ENCODE measurements around the gene ZBTB42. TPM values are rescaled to one million over a fixed set of nuclear protein-coding genes. Genes with fewer than 3 reads are reported as not detected.

ZBTB42 gene
- total and polyA plus RNA-seq, 2 of the 4 experiments (the other 2 are of a cell fraction) = 1.3 to 2.3 TPM

DNA sequence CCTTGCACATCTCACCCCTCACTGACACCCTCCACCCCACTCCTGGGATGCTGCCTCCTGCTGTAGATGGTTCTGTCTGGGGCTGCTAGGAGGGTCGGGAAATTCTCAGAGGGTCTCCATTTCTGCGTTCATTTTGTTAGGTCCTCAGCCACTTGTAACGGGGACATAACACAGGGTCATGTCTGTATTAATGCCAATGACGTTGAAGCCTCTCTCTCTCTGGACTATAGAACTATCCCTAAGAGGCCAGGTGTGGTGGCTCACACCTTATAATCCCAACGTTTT is 33.3 kb upstream of the ZBTB42 start:
- Histone ChIP-seq H3K27me3 (ENCODE audit: control insufficient read depth, insufficient read depth, low read length) (no peaks in the 10 kb centered on the region), H3K9ac (ENCODE audit: low read depth, low read length) (no peak overlapping the region), H4K5ac (ENCODE audit: low read depth, low read length) (no peak overlapping the region), H3K4ac (ENCODE audit: low read depth, low read length) (no peak overlapping the region), H2AFZ (replicated peaks; ENCODE audit: low read length, poor library complexity) (no peak overlapping the region), H4K91ac (ENCODE audit: insufficient read depth, low read depth, low read length) (no peak overlapping the region), H3K79me1 (ENCODE audit: low read depth in 1 of 2, low read length in 2 of 2) (peaks cover 0 to 6% of the 10 kb centered on the region in 2 experiments; a peak in 1 of 4 replicates), H3K27ac (ENCODE audit: insufficient read depth, low read length) (no peak overlapping the region), H2AK9ac (replicated peaks; ENCODE audit: low read depth, low read length, poor library complexity) (no peak overlapping the region), H3K4me1 (ENCODE audit: control insufficient read depth, insufficient read depth, low read length) (peaks cover 5% of the 10 kb centered on the region), H3K4me3 (ENCODE audit: insufficient read depth, low read depth, low read length) (no peak overlapping the region), H3K56ac (ENCODE audit: extremely low read depth, insufficient read depth, low read length) (no peak overlapping the region), H2BK5ac (ENCODE audit: low read depth, low read length, poor library complexity, severe bottlenecking) (no peak overlapping the region), H3K9me1 (ENCODE audit: insufficient read depth, low read length) (no peaks in the 10 kb centered on the region), H3K36me3 (ENCODE audit: control insufficient read depth, insufficient read depth, low read length) (peaks cover 23% of the 10 kb centered on the region), H3K14ac (replicated peaks; ENCODE audit: low read depth, low read length) (no peak overlapping the region), H3K18ac (ENCODE audit: low read depth, low read length) (no peak overlapping the region), H4K8ac (ENCODE audit: low read depth in 2 of 2, low read length in 2 of 2) (no peak overlapping the region), H4K20me1 (ENCODE audit: insufficient read depth, low read length) (peaks cover 14% of the 10 kb centered on the region), H3K23ac (ENCODE audit: low read depth, low read length) (no peak overlapping the region), H2AK5ac (ENCODE audit: low read depth, low read length) (no peak overlapping the region), H2BK120ac (ENCODE audit: low read depth, low read length) (no peak overlapping the region), H2BK20ac (ENCODE audit: low read depth, low read length) (no peak overlapping the region), H3K4me2 (ENCODE audit: low read depth, low read length) (no peak overlapping the region), H2BK15ac (ENCODE audit: low read depth, low read length) (no peak overlapping the region), H3K9me3 (ENCODE audit: control insufficient read depth, insufficient read depth, low read length) (no peaks in the 10 kb centered on the region; the same call in 1 of the 2 replicates)
- ChIA-PET CTCF (no interaction called here), POLR2A (ENCODE audit: unreplicated experiment) (no interaction called here)
- 100% methylated on average over 2 of the region's 5 CpGs; no CpG with 5 or more reads in 1 of the 2 experiments for WGBS, 2 experiments (ENCODE audit: extremely low coverage in 2 of 2, insufficient read length in 1 of 2)
- ATAC-seq (ENCODE audit: low read depth) (no peak), DNase-seq (no peak)
- in situ Hi-C loops (cut with MboI; ENCODE audit: low sequenced_read_pairs) = loop anchor here (5.0 kb wide), 1 partner anchor 55 kb away; no protein-coding TSS in a partner anchor
- dilution Hi-C loops (cut with HindIII; ENCODE audit: low sequenced_read_pairs, unreplicated experiment) = no loop called here
- TF ChIP-seq RFX5 (IDR thresholded peaks at IDR 0.05; ENCODE audit: low read depth, low read length) (no peak), POLR2A (IDR thresholded peaks at IDR 0.05; ENCODE audit: low read depth, low read length) (no peak), MAZ (IDR thresholded peaks at IDR 0.05; ENCODE audit: borderline replicate concordance, low read depth, low read length) (no peak), MXI1 (IDR thresholded peaks at IDR 0.05; ENCODE audit: borderline replicate concordance, low read depth, low read length) (no peak), RAD21 (IDR thresholded peaks at IDR 0.05; ENCODE audit: low read length) (no peak), MAFK (IDR thresholded peaks at IDR 0.05; ENCODE audit: low read depth, low read length) (no peak), RCOR1 (IDR thresholded peaks at IDR 0.05; ENCODE audit: insufficient replicate concordance, low read length) (no peak), BHLHE40 (IDR thresholded peaks at IDR 0.05; ENCODE audit: low read depth, low read length) (no peak), SMC3 (IDR thresholded peaks at IDR 0.05; ENCODE audit: low read depth, low read length) (no peak), ELK1 (IDR thresholded peaks at IDR 0.05; ENCODE audit: borderline replicate concordance, low read depth, low read length) (no peak), NFE2L2 (IDR thresholded peaks at IDR 0.05; ENCODE audit: low read depth, low read length) (no peak), FOS (IDR thresholded peaks at IDR 0.05; ENCODE audit: low read depth, low read length) (no peak)
- TF ChIP-seq, protein P1, sequence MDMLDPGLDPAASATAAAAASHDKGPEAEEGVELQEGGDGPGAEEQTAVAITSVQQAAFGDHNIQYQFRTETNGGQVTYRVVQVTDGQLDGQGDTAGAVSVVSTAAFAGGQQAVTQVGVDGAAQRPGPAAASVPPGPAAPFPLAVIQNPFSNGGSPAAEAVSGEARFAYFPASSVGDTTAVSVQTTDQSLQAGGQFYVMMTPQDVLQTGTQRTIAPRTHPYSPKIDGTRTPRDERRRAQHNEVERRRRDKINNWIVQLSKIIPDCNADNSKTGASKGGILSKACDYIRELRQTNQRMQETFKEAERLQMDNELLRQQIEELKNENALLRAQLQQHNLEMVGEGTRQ (IDR thresholded peaks at IDR 0.05; ENCODE audit: low read depth, low read length) = no peak
- BruUV-seq (replicated peaks) = no TSS peak
- intact Hi-C loops (cut with micrococcal nuclease) = no loop called here
